Thoracic aorta (tissue), 2 donors: ENCODE measurements around the gene DNAJB11. TPM values are rescaled to one million over a fixed set of nuclear protein-coding genes. Genes with fewer than 3 reads are reported as not detected.

Experiments
- ATAC-seq: fragments of 150-250 bp; one replicate; pipeline ENCODE4 v1.8.0; 2017; ENCODE audit warnings: low read depth; ENCODE audit not compliant: insufficient number of reproducible peaks, low FRiP score
- DNase-seq: peaks from one replicate; pipeline ENCODE4 v3.0.0-alpha.2; 2020; ENCODE audit warnings: low spot score
- H3K27ac ChIP-seq, 2 donors: fragments of 200-600 bp; sonication (generic); 1 replicate in 1 of 2; 2 replicates in 1 of 2; pipeline ENCODE4 v1.5.1; 2016; ENCODE audit warnings: mild to moderate bottlenecking in 2 of 2, moderate library complexity in 2 of 2
- H3K27me3 ChIP-seq: fragments of 200-600 bp; sonication (generic); replicated peaks from 2 replicates; pipeline ENCODE4 v1.6.0; 2016; ENCODE audit warnings: mild to moderate bottlenecking; ENCODE audit not compliant: insufficient read depth
- H3K36me3 ChIP-seq: fragments of 200-600 bp; sonication (generic); one replicate; pipeline ENCODE4 v1.5.1; 2016
- H3K4me1 ChIP-seq, 2 donors: fragments of 200-600 bp; sonication (generic); 1 replicate in 1 of 2; 2 replicates in 1 of 2; pipeline versions ENCODE4 v1.5.1 to v1.6.0; 2016; ENCODE audit warnings: low read depth in 2 of 2, mild to moderate bottlenecking in 1 of 2; ENCODE audit not compliant: control insufficient read depth in 1 of 2
- H3K4me3 ChIP-seq: fragments of 200-600 bp; sonication (generic); 2 replicates; pipeline ENCODE4 v1.5.1; 2016; ENCODE audit warnings: mild to moderate bottlenecking
- H3K9me3 ChIP-seq: fragments of 200-600 bp; sonication (generic); 2 replicates; pipeline ENCODE4 v1.5.1; 2016
- CTCF ChIP-seq: fragments of 200-600 bp; sonication (generic); IDR thresholded peaks from one replicate; pipeline ENCODE4 v1.5.1; 2019; ENCODE audit warnings: antibody characterized with exemption
- total RNA-seq, 2 donors: library from RNA; depleted of rRNA; stranded (reverse); fragments of >200 nt; gene quantifications; one replicate each; pipeline versions ENCODE4 v1.1.0 to v1.2.3, GENCODE V29; 2016

The DNAJB11 gene
- total RNA-seq, 2 donors from 2014 or later = 41.3 to 44.9 TPM

DNA sequence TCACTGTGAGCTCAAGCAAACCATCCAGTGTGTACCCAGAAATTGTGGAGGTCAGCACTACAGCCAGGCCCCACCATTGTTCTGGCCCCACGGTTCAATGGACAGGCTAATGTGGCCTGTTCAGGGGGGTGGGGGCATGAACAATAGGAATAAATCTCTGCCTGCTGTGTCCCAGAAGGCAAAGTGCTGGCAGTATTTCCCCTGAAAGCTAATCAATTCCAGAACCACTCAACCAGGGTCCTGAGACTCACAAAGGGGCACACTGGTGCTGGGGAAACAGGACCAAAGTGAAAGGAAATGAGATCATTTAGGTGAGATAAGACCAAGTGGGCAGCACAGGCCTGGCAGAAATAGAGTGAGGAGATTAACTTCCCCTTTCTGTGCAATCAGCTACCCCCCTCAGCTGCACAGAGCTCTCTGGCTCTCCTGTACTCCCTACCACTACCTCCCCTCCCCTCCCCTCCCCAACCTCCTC, 37.9 kb upstream of the DNAJB11 start:
- ATAC-seq = no peak
- H3K27ac ChIP-seq = no peak overlapping the region
- no peak for DNase-seq
- no peaks in the 10 kb centered on the region for H3K36me3 ChIP-seq
- TF ChIP-seq CTCF = no peak
- H3K9me3 ChIP-seq = no peaks in the 10 kb centered on the region
- H3K27me3 ChIP-seq = no peaks in the 10 kb centered on the region
- no peaks in the 10 kb centered on the region for H3K4me1 ChIP-seq
- H3K4me3 ChIP-seq = no peak overlapping the region

GRCh38 chr3:186534113-186534669, 36.3 kb upstream of the DNAJB11 start:
- H3K36me3 ChIP-seq = no peaks in the 10 kb centered on the region
- DNase-seq (no peak), ATAC-seq (no peak)
- H3K27ac ChIP-seq = no peak overlapping the region
- H3K9me3 ChIP-seq = no peaks in the 10 kb centered on the region
- TF ChIP-seq CTCF = no peak
- H3K4me3 ChIP-seq = no peak overlapping the region
- H3K4me1 ChIP-seq = no peaks in the 10 kb centered on the region
- no peaks in the 10 kb centered on the region for H3K27me3 ChIP-seq

- Histone ChIP-seq H3K27ac (no peak overlapping the region), H3K36me3 (no peaks in the 10 kb centered on the region), H3K9me3 (no peaks in the 10 kb centered on the region), H3K4me1 (peaks cover 0 to 6% of the 10 kb centered on the region in 2 donors), H3K4me3 (no peak overlapping the region), H3K27me3 (no peaks in the 10 kb centered on the region)
- no peak for DNase-seq
- no peak for TF ChIP-seq CTCF
- ATAC-seq = no peak
Measured at GRCh38 chr3:186536883-186537844, 33.4 kb upstream of the DNAJB11 start.

DNA sequence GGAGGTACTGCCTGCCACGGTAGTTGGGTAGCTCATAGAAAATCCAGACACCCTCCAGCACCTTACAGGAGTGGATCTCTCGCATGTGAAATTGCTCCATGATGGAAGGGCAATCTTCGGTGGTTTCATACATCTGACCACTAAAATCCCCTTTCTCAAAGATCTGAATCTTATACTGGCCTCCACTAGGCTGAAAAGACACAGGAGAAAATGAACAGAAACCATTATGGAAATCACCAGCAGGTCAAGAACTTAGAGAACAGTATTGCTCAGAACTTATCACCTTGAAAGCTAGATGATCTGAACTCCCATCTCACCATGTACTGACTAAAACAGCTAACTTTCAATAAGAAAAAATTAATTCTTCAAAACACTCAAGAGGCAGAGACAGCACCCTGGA, 31.7 kb upstream of the DNAJB11 start:
- no peak overlapping the region for H3K4me3 ChIP-seq
- no peaks in the 10 kb centered on the region for H3K27me3 ChIP-seq
- no peaks in the 10 kb centered on the region for H3K36me3 ChIP-seq
- TF ChIP-seq CTCF = no peak
- ATAC-seq (no peak), DNase-seq (no peak)
- H3K9me3 ChIP-seq = no peaks in the 10 kb centered on the region
- H3K4me1 ChIP-seq = peaks cover 0 to 6% of the 10 kb centered on the region in 2 donors
- no peak overlapping the region for H3K27ac ChIP-seq

- peak; percentile 45 for DNase-seq
- no peaks in the 10 kb centered on the region for H3K36me3 ChIP-seq
- peaks cover 0 to 6% of the 10 kb centered on the region in 2 donors for H3K4me1 ChIP-seq
- peak overlapping the region; percentile 47 for H3K4me3 ChIP-seq
- TF ChIP-seq CTCF = peak; percentile 64
- no peak overlapping the region for H3K27ac ChIP-seq
- no peak for ATAC-seq
- no peaks in the 10 kb centered on the region for H3K27me3 ChIP-seq
- H3K9me3 ChIP-seq = no peaks in the 10 kb centered on the region
Measured at GRCh38 chr3:186540221-186540834, 30.2 kb upstream of the DNAJB11 start.
